A549 (cell line): ENCODE data around the gene TFCP2.

Experiments used
- BCL3 ChIP-seq: fragments of >200 bp; sonication (Bioruptor Twin); formaldehyde crosslinking; IDR thresholded peaks from 3 replicates; pipeline ENCODE4 v1.6.1; 2016
- CBX8 ChIP-seq: fragments of 200-600 bp; sonication (generic); IDR thresholded peaks from 2 replicates; pipeline ENCODE4 v1.6.1; 2016
- CHD4 ChIP-seq: fragments of 200-600 bp; sonication (generic); IDR thresholded peaks from 2 replicates; pipeline ENCODE4 v1.6.1; 2016; ENCODE audit warnings: antibody characterized with exemption, mild to moderate bottlenecking, borderline replicate concordance
- POLR2A ChIP-seq: IDR thresholded peaks from 2 replicates; pipeline ENCODE4 v1.6.1; 2012; ENCODE audit warnings: mild to moderate bottlenecking, low read length
- TF ChIP-seq, protein P1 (sequence below): fragments of >200 bp; sonication (Bioruptor Twin); formaldehyde crosslinking; IDR thresholded peaks from 3 replicates; pipeline ENCODE4 v1.5.1; 2016

GRCh38 chr12:51217133-51217967 is 44.4 kb upstream of the TFCP2 start:
- TF ChIP-seq CBX8, result no peak
- TF ChIP-seq, protein P1, sequence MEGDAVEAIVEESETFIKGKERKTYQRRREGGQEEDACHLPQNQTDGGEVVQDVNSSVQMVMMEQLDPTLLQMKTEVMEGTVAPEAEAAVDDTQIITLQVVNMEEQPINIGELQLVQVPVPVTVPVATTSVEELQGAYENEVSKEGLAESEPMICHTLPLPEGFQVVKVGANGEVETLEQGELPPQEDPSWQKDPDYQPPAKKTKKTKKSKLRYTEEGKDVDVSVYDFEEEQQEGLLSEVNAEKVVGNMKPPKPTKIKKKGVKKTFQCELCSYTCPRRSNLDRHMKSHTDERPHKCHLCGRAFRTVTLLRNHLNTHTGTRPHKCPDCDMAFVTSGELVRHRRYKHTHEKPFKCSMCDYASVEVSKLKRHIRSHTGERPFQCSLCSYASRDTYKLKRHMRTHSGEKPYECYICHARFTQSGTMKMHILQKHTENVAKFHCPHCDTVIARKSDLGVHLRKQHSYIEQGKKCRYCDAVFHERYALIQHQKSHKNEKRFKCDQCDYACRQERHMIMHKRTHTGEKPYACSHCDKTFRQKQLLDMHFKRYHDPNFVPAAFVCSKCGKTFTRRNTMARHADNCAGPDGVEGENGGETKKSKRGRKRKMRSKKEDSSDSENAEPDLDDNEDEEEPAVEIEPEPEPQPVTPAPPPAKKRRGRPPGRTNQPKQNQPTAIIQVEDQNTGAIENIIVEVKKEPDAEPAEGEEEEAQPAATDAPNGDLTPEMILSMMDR, result peak; percentile 32; the same call in 2 of the 3 replicates
- TF ChIP-seq POLR2A, result no peak
- no peak for TF ChIP-seq CHD4
- no peak for TF ChIP-seq BCL3
